Hypothalamus (tissue), 51 donors: ENCODE measurements around the gene CDIP1.

Experiments used
- DNase-seq, 51 donors: peaks; one replicate each; lab custom pipeline; 2025; lab: John Stamatoyannopoulos, UW

The CDIP1 gene

GRCh38 chr16:4539716-4540284, 1.2 kb upstream of the CDIP1 start:
- DNase-seq, result no peak

DNA sequence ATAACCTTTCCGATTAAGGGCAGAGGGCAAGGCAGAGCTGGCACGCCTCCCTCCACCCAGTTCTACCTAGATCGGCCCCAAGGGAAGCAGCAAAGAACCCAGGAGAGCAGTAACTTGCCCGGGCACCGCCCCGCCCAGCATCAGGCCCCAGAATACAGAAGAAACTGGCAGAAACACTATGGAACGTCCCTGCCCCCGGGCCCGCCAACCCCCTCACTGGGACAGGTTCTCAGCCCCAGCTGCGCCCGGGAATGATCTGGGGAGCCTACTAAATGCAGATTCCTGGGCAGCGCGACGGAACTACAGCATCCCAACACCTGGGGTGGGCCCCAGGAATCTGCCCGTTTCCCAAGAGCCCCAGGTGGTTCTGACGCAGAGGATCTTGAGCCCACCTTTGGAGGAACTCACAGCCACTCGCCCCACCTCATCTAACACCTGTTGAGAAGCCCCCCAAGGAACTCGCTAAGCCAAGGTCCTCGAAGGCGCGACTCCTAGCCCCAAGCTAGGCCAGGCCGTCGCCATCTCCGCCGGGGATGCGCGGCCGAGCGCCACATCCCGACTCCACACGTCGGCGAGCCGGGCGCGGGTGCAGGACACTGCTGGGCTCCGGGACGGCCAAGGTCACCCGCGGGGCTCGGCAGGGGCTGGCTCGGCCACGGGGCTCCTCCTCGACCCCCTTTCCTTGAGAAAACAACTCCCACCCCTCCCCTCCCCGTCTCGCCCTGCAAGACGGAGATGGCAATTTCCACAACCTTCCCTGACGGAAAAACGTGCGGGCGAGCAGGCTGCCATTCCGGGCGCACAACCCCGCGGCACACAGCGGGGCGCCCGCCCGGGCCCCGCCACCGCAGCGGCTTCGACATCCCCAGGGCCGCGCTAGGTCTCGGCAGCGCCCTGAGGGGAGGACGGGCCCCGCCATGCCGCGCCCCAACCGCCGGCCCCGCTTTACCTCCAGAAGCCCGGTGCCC, 913 bp downstream of the CDIP1 start:
- peak in 25 of 51 donors; percentile 12 to 72 (median 43) for DNase-seq

DNA sequence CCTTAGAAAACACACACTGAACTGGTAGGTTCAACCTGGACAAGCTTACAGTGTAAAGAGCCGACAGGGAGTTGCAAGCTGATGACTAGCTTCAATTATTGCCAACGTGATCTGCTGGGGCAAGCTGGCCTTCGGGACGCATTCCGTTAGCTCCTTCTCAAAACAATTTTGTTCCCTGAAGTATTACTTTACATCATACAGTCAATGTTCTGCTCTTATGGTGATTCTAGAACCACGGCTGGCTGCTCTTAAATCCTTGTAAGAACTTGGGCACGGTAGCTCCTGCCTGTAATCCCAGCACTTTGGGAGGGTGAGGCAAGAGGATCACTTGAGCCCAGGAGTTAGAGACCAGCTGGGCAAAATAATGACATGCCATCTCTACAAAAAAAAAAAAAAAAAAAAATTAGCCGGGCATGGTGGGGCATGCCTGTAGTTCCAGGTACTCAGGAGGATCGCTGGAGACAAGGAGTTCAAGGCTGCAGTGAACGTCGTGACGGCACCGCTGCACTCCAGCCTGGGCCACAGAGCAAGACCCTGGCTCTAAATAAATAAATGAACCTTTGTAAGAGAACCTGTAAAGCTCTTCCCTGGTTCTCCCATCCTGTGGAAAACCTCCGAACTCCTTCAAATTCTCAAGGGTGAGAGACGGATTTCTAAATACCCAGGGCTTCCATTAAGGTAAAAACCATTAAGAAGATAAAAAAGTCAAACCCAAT, 2.0 kb downstream of the CDIP1 start:
- DNase-seq, result no peak

DNA sequence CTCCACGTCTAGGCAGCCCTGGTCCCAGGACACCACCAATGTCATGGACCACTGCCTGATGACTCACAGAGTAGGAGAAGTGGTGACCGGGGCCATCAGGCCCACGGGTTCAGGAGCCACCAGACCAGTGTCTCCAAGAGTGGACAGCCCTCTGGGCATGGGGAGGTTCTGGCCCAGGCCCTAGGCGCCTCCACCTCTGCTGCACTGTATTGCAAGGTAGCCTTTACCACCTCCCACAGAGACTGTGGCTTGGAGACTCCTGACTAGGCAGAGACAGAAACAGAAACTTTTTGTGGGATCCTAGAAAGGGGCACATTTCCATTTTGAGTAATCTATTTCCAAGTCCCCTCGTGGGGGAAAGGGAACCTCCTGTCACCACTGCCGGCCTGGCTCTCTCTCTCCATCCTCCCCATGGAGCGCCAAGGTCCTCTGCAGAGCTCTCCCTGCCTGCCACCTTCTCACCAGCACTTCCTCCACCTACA, 2.9 kb downstream of the CDIP1 start:
- no peak for DNase-seq

DNA sequence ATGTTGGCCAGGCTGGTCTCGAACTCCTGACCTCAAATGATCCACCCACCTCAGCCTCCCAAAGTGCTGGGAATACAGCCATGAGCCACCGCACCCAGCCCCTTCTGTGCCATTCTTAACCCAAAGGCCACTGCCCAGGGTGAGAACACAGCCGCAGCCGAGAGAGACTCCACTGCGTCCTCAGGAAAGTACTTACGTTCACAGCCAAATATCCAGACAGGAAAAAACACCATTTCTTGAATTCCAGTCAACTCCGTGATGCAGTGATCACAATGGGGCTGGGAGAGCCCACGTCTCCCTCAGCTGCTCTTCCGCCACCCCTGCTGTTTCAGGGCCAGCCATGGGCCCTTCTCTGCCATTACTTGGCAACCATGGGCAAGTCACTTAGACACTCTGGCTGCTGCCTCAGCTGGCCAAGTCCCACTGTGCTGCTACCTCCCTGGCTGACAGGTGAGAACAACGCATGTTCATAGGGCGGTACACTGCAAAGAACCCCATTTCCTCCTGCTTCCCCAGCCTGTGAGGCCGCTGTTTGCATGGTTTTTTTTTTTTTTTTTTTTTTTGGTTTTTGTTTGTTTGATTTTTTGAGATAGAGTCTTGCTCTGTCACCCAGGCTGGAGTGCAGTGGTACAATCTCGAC, 4.3 kb downstream of the CDIP1 start:
- DNase-seq, result peak in 1 of 51 donors; percentile 8

GRCh38 chr16:4533490-4533889, 5.1 kb downstream of the CDIP1 start:
- DNase-seq, result no peak

DNA sequence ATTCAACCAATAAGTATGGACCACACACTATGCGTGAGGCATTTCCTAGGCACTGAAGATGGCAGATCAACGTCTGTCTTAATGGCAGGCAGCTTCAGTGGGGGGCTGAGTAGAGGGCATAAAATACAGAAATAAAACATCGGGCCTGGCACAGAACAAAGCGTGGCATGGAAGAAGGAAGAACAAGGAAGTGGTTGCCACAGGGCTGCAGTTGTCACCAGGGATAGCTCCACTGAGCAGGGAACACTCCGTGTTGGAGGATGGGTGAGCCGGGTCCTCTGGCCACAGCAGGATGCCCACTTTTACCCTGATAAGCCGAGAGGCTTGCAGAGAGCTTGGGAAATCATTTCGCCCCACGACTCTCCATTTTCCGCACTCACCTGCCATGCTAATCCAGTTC, 6.3 kb downstream of the CDIP1 start:
- DNase-seq, result no peak

- DNase-seq, result no peak
Observed at GRCh38 chr16:4531811-4532210, 6.8 kb downstream of the CDIP1 start.

DNA sequence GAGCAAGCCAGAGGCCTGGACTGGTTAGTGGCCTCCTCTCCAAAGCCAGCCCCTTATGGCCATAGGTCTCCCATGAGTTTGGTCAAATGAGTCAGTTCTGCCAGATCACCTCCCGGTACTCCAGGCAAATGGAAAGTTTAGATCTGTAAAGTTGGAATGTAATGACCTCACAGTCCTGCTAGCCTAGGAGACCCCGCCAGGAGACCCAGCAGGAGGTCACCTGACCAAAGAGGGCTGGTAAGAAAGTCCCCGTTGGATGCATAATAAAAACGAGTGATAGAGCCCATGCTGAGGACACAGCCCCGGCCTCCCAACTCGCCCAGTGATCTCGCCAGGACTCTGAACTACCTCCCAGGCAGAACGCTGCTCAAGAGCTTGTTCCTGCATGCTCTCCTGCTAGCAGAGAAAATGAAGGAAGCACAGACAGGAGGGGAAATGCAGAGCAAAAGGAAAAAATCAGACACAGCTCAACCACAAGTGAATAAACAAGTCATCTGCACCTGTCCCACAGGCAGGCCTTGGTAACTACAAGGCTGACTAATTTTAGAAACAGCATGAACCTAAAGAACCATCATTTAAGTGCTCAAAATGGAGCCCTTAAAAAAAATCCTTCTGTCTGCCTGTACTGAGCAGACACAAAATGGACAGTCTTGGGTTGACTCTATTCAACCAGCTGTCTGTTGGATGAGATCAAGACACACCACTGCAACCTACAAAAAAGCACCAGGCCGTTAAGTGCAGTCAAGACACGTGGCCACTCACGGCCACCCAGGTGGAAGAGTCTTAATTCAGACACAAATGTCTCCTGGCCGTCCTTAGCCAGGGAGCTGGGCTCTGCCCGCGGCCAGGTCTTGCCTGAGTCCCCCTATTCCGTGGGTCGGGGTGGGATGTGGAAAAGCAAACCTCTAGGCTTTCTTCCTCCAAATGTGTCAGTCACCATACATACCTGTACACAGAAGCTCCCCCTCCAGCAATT, 9.2 kb downstream of the CDIP1 start:
- peak in 2 of 51 donors; percentile 16 to 22 for DNase-seq

GRCh38 chr16:4525634-4526277, 12.8 kb downstream of the CDIP1 start:
- peak in 1 of 51 donors; percentile 52 for DNase-seq

DNA sequence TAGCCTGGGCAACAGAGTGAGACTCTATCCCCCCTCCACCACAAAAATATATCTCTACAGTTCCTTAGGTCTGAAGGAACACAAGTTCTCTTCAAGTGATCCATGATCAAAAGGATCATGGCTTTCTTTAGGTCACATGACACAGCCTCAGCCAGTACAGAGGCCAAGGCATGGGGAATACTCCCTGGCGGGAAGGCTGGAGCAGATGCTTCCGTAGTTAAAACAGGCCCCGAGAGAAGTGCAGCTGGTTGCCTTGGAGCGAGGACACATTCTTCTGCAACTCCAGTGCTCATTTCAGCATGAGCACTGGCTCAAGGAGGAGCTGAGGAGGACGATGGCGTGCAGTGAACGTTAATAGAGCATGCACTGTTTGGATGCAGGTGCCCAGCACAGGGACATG, 13.5 kb downstream of the CDIP1 start:
- peak in 8 of 51 donors; percentile 14 to 55 (median 34) for DNase-seq

- DNase-seq, result no peak
Observed at GRCh38 chr16:4524571-4524970, 14.0 kb downstream of the CDIP1 start.

DNA sequence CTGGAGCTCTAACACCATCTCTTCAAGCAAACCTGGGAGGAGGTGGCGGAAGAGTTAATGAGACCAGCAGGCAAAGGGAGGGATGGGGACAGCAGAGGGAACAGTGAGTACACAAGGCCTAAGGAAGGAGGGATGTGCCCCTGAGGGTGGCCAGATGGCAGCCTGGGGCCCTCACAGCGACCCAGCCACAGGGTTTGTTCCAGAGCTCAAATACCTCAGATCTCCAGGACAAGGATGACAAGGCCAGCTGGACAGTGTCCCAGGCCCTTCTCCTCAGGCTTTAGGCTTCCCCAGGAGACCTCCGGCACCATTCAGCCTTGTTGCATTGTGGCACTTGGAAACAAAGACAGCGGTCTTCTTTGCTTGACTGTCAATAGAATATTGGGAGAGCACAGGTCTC, 14.9 kb downstream of the CDIP1 start:
- peak in 16 of 51 donors; percentile 26 to 65 (median 34) for DNase-seq

DNA sequence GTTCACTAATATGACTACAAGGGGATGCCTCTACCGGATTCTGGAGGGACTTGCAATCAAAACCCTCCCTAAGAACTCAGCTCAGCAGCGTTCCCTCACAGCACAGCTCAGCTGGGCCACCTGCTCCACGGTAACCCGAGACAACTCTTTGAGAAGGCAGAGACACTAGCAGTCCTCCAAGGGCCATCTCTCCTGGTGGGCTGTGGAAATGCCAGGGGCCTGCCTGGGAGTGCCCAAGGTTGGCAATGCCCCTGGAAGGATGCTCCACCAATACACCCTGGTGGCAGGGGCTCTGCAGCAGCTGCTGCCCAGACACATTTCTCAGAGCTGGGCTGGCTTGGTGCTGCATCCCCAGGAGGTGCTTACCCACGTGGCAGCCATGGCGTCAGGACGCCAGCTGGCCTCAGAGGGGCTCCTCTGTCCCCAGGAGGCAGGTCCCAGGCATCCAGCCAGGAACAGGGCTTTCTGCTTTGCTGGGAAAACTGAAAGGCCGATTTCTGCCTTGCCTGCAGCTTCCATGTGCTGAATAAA, 16.5 kb downstream of the CDIP1 start:
- peak in 50 of 51 donors; percentile 20 to 94 (median 79) for DNase-seq

DNA sequence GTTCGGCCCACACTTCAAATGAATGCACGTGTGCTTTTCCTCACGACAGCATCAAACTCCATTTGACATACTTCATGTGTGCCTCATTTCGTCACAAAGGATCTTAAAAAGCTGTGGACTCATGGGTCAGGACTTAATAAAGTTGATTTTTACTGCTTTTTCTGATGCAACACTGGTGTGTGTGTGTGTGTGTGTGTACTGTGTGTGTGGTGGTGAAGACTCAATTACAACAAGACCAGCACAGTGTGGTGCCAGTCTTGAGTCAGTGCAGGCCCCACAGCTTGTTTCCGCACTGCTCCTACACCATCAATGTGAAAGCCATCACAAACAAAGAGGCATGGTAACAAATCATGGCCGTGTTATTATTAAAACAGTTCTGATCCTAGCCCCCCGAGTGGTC, 17.7 kb downstream of the CDIP1 start:
- no peak for DNase-seq

GRCh38 chr16:4519274-4520058, 19.1 kb downstream of the CDIP1 start:
- DNase-seq, result no peak

DNA sequence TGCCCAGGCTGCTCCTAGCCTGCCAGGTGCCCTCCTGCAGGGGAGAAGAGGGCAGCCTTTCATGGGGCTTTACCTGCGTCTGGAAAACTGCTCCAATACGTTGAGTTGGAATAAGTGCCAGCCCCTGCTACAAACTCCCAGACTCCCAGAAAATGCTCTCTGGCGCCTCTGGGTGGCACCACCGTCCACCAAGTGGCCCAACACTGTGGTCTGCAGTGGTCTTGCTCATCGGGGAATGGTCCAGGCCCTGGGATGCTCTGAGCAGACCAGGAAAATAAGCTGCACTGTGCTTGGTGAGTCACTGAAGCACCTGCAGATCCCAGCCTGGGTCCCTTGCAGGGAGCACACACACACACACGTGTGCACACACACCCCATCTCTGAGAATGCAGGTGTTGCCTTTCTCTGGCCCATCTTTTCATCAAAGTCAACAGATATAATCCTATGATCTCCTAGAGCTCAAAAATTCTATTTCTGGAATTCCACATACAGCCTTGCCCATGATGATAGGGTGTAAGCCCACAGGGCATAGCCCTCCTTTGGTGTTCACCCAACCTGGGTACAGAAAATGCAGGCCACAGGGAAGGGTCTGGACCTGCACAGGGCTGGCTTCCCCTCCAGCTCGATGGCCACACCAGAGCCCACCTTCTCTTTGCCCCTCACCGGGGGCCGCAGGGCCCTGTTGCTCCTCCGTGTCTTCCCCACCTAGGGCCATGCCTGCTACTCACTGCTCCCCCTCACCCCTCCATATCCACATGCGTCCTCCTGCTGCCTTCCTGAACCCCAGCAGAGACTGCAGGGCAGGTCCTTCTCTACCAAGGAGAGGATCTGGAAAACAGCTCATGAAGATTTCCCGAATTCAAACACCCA, 20.5 kb downstream of the CDIP1 start:
- DNase-seq, result peak in 21 of 51 donors; percentile 8 to 56 (median 35)
